ENCODE data around the gene TBC1D9.

The TBC1D9 gene

GRCh38 chr4:140654495-140654814, 101.7 kb downstream of the TBC1D9 start:
- no peaks in the 10 kb centered on the region for H3K9me3 ChIP-seq (ENCODE audit: control insufficient read depth, insufficient read depth, low read length)
- no peaks in the 10 kb centered on the region for H3K27me3 ChIP-seq (ENCODE audit: control insufficient read depth, insufficient read depth, low read length)
- no peaks in the 10 kb centered on the region for H3K36me3 ChIP-seq (ENCODE audit: control insufficient read depth, insufficient read depth, low read length)
- H3K4me3 ChIP-seq (ENCODE audit: low read depth, low read length) = no peak overlapping the region
- peaks cover 10% of the 10 kb centered on the region for H3K4me1 ChIP-seq (ENCODE audit: control insufficient read depth, insufficient read depth, low read length)
- no peak overlapping the region for H3K9ac ChIP-seq (ENCODE audit: low read depth, low read length)

DNA sequence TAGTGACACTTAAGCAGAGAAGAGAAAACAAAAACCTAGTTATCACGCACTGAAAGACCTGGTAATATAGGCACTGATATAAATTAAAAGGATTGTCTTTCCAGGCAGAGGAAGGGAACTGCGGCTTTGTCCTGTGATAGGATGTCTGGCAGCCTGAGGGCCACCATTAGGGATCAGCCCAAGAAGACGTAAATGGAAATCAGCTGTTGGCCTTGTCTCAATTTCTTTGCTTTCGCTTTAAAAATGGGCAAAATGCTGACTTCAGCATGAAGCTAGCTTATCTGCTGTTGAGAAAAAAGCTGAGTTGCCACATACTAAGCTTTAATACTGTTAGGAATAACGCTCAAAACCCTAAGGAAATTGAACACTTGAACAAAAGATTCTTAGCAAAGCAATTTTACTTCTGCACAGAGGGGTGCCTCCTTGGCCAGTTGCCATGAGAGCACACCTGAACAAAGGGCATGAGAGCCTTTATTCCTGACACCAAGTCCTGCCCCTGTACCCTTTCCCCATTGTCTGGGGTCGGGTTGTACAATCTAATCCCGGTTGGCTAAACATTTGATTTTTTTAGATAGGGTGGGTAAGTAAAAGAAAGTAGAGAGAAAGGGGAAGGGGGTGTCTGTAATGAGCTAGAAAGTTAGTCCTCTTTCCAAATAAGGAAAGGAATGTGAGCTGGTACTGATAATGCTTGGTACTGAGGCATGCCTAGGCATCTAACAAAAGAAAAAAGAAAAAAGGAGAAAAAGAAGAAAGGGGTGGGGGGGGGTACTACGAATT, 102.3 kb downstream of the TBC1D9 start:
- H3K4me3 ChIP-seq (ENCODE audit: low read depth, low read length) = no peak overlapping the region
- no peaks in the 10 kb centered on the region for H3K9me3 ChIP-seq (ENCODE audit: control insufficient read depth, insufficient read depth, low read length)
- no peaks in the 10 kb centered on the region for H3K27me3 ChIP-seq (ENCODE audit: control insufficient read depth, insufficient read depth, low read length)
- H3K36me3 ChIP-seq (ENCODE audit: control insufficient read depth, insufficient read depth, low read length) = no peaks in the 10 kb centered on the region
- no peak overlapping the region for H3K9ac ChIP-seq (ENCODE audit: low read depth, low read length)
- peaks cover 10% of the 10 kb centered on the region for H3K4me1 ChIP-seq (ENCODE audit: control insufficient read depth, insufficient read depth, low read length)

DNA sequence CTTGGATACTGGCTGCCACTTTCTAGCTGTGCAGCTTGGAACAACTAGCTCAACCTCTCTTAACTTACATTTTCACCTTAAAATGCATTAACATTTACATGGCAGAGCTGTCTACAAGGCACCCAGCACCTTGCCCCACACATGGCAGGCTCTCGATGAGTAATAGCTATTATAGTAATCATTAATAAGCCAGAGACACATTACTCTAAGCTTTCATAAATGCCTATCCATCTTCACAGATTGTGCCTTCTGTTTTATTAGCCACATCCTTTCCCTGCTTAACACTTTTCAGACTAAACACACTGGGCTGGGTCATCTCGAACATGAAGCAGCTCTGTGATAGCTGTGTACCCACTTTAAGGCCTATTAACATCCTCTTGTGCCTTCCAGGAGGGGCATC, 103.6 kb downstream of the TBC1D9 start:
- Histone ChIP-seq H3K36me3 (ENCODE audit: control insufficient read depth, insufficient read depth, low read length) (no peaks in the 10 kb centered on the region), H3K4me3 (ENCODE audit: low read depth, low read length) (no peak overlapping the region), H3K9me3 (ENCODE audit: control insufficient read depth, insufficient read depth, low read length) (no peaks in the 10 kb centered on the region), H3K9ac (ENCODE audit: low read depth, low read length) (no peak overlapping the region), H3K27me3 (ENCODE audit: control insufficient read depth, insufficient read depth, low read length) (no peaks in the 10 kb centered on the region), H3K4me1 (ENCODE audit: control insufficient read depth, insufficient read depth, low read length) (peaks cover 10% of the 10 kb centered on the region)

GRCh38 chr4:140648716-140649308, 107.4 kb downstream of the TBC1D9 start:
- Histone ChIP-seq H3K27me3 (ENCODE audit: control insufficient read depth, insufficient read depth, low read length) (no peaks in the 10 kb centered on the region), H3K9ac (ENCODE audit: low read depth, low read length) (no peak overlapping the region), H3K4me3 (ENCODE audit: low read depth, low read length) (no peak overlapping the region)

GRCh38 chr4:140645614-140646412, 110.4 kb downstream of the TBC1D9 start:
- Histone ChIP-seq H3K9ac (ENCODE audit: low read depth, low read length) (no peak overlapping the region), H3K27me3 (ENCODE audit: control insufficient read depth, insufficient read depth, low read length) (no peaks in the 10 kb centered on the region), H3K9me3 (ENCODE audit: control insufficient read depth, insufficient read depth, low read length) (no peaks in the 10 kb centered on the region), H3K36me3 (ENCODE audit: control insufficient read depth, insufficient read depth, low read length) (no peaks in the 10 kb centered on the region), H3K4me1 (ENCODE audit: control insufficient read depth, insufficient read depth, low read length) (peaks cover 3% of the 10 kb centered on the region), H3K4me3 (ENCODE audit: low read depth, low read length) (no peak overlapping the region)

More at GRCh38 chr4:140648716-140649308, 107.4 kb downstream of the TBC1D9 start:
- H3K9me3 ChIP-seq (ENCODE audit: control insufficient read depth, insufficient read depth, low read length) = no peaks in the 10 kb centered on the region
- H3K36me3 ChIP-seq (ENCODE audit: control insufficient read depth, insufficient read depth, low read length) = no peaks in the 10 kb centered on the region
- H3K4me1 ChIP-seq (ENCODE audit: control insufficient read depth, insufficient read depth, low read length) = peaks cover 6% of the 10 kb centered on the region

DNA sequence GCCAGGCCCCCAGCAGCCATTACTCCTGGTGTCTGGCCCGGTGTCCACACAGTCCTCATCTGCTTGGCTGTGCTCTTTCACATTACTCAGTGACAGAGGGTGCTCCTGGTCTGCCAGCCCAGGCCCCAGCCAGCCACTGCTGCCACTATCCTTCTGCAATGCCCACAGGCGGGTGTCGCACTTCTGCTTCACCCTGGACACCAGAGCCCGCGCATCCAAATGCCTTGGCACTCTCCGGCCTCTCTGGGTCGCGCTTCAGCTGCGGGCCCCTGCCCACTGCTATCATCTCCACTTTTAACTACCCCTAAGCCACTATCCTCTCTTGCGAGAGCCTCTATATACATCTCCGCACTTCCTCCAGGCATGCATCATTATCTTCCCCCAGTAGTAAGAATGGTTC, 111.0 kb downstream of the TBC1D9 start:
- no peaks in the 10 kb centered on the region for H3K27me3 ChIP-seq (ENCODE audit: control insufficient read depth, insufficient read depth, low read length)
- H3K36me3 ChIP-seq (ENCODE audit: control insufficient read depth, insufficient read depth, low read length) = no peaks in the 10 kb centered on the region
- no peaks in the 10 kb centered on the region for H3K9me3 ChIP-seq (ENCODE audit: control insufficient read depth, insufficient read depth, low read length)
- no peak overlapping the region for H3K9ac ChIP-seq (ENCODE audit: low read depth, low read length)
- no peak overlapping the region for H3K4me3 ChIP-seq (ENCODE audit: low read depth, low read length)
- H3K4me1 ChIP-seq (ENCODE audit: control insufficient read depth, insufficient read depth, low read length) = peaks cover 3% of the 10 kb centered on the region

GRCh38 chr4:140644470-140645185, 111.6 kb downstream of the TBC1D9 start:
- Histone ChIP-seq H3K4me1 (ENCODE audit: control insufficient read depth, insufficient read depth, low read length) (peaks cover 3% of the 10 kb centered on the region), H3K9me3 (ENCODE audit: control insufficient read depth, insufficient read depth, low read length) (no peaks in the 10 kb centered on the region), H3K9ac (ENCODE audit: low read depth, low read length) (no peak overlapping the region)

GRCh38 chr4:140643571-140644055, 112.6 kb downstream of the TBC1D9 start:
- H3K4me3 ChIP-seq (ENCODE audit: low read depth, low read length) = no peak overlapping the region
- no peaks in the 10 kb centered on the region for H3K36me3 ChIP-seq (ENCODE audit: control insufficient read depth, insufficient read depth, low read length)
- no peaks in the 10 kb centered on the region for H3K27me3 ChIP-seq (ENCODE audit: control insufficient read depth, insufficient read depth, low read length)
- no peaks in the 10 kb centered on the region for H3K9me3 ChIP-seq (ENCODE audit: control insufficient read depth, insufficient read depth, low read length)
- peaks cover 3% of the 10 kb centered on the region for H3K4me1 ChIP-seq (ENCODE audit: control insufficient read depth, insufficient read depth, low read length)
- H3K9ac ChIP-seq (ENCODE audit: low read depth, low read length) = no peak overlapping the region

More at GRCh38 chr4:140644470-140645185, 111.6 kb downstream of the TBC1D9 start:
- Histone ChIP-seq H3K27me3 (ENCODE audit: control insufficient read depth, insufficient read depth, low read length) (no peaks in the 10 kb centered on the region), H3K36me3 (ENCODE audit: control insufficient read depth, insufficient read depth, low read length) (no peaks in the 10 kb centered on the region), H3K4me3 (ENCODE audit: low read depth, low read length) (no peak overlapping the region)

- Histone ChIP-seq H3K36me3 (ENCODE audit: control insufficient read depth, insufficient read depth, low read length) (no peaks in the 10 kb centered on the region), H3K27me3 (ENCODE audit: control insufficient read depth, insufficient read depth, low read length) (no peaks in the 10 kb centered on the region), H3K9ac (ENCODE audit: low read depth, low read length) (no peak overlapping the region), H3K4me1 (ENCODE audit: control insufficient read depth, insufficient read depth, low read length) (peaks cover 3% of the 10 kb centered on the region), H3K9me3 (ENCODE audit: control insufficient read depth, insufficient read depth, low read length) (no peaks in the 10 kb centered on the region), H3K4me3 (ENCODE audit: low read depth, low read length) (no peak overlapping the region)
Observed at GRCh38 chr4:140642674-140643437, 113.3 kb downstream of the TBC1D9 start.

- H3K4me1 ChIP-seq (ENCODE audit: control insufficient read depth, insufficient read depth, low read length) = peaks cover 3% of the 10 kb centered on the region
- no peaks in the 10 kb centered on the region for H3K9me3 ChIP-seq (ENCODE audit: control insufficient read depth, insufficient read depth, low read length)
- no peak overlapping the region for H3K4me3 ChIP-seq (ENCODE audit: low read depth, low read length)
- H3K9ac ChIP-seq (ENCODE audit: low read depth, low read length) = no peak overlapping the region
- H3K36me3 ChIP-seq (ENCODE audit: control insufficient read depth, insufficient read depth, low read length) = no peaks in the 10 kb centered on the region
- H3K27me3 ChIP-seq (ENCODE audit: control insufficient read depth, insufficient read depth, low read length) = no peaks in the 10 kb centered on the region
Observed at GRCh38 chr4:140641789-140642439, 114.3 kb downstream of the TBC1D9 start.

All from iPS-15b (cell line).